HepG2 (cell line): ENCODE measurements around the gene CDK5RAP2. TPM values are rescaled to one million over a fixed set of nuclear protein-coding genes. Genes with fewer than 3 reads are reported as not detected.

ENCODE experiments used
- ATAC-seq: fragments of 200-7000 bp; cut with Tn5 transposase; 3 replicates; pipeline ENCODE4 v1.9.1; 2020; ENCODE audit warnings: mild to moderate bottlenecking, moderate library complexity
- BruUV-seq: library from RNA; stranded (reverse); fragments of 400-500 nt; replicated peaks from 2 replicates; lab custom pipeline; 2021; lab: Mats Ljungman, UMichigan
- CTCF ChIA-PET: fragments of 300-600 bp; formaldehyde crosslinking; extraction: SDS; loops from one replicate; lab custom pipeline; 2021; ENCODE audit warnings: low total read pairs, inconsistent platforms, low intra/inter-chr PET ratio; lab: Yijun Ruan, JAX
- POLR2A ChIA-PET: fragments of 350-600 bp; sonication (Branson Sonifier 250); formaldehyde crosslinking; loops from one replicate; lab custom pipeline; 2020; ENCODE audit warnings: antibody characterized with exemption, inconsistent platforms; lab: Yijun Ruan, JAX
- DNase-seq: peaks from one replicate; pipeline ENCODE4 v3.0.0-alpha.2; 2015; ENCODE audit warnings: low spot score
- FAIRE-seq: peaks from 3 replicates; lab custom pipeline; 2011; peaks lifted over from hg19 to GRCh38; lab: Jason Lieb, UNC
- H2AFZ ChIP-seq: one replicate; pipeline ENCODE4 v1.6.1; 2011; ENCODE audit warnings: low read length, inconsistent platforms
- H3K27ac ChIP-seq: fragments of 300-600 bp; 3 replicates; pipeline ENCODE4 v1.8.0; 2011; ENCODE audit warnings: mixed run types, mild to moderate bottlenecking, mixed read lengths, low read length, inconsistent platforms; ENCODE audit not compliant: insufficient read depth; ENCODE audit errors: extremely low read length
- H3K27me3 ChIP-seq, 2 experiments: fragments of 200-600 bp in 1 of 2; 2 replicates in 1 of 2; 3 replicates in 1 of 2; pipeline versions ENCODE4 v1.6.0 to v1.8.0; 2011; ENCODE audit warnings: low read length in 2 of 2, mild to moderate bottlenecking in 2 of 2, moderate library complexity in 2 of 2, inconsistent platforms in 1 of 2; ENCODE audit not compliant: insufficient read depth in 2 of 2, control insufficient read depth in 1 of 2
- H3K36me3 ChIP-seq, 2 experiments: fragments of 200-600 bp in 1 of 2; replicated peaks in 1 of 2; 2 replicates in 1 of 2; 3 replicates in 1 of 2; pipeline versions ENCODE4 v1.5.1 to v1.8.0; 2011; ENCODE audit warnings: low read length in 2 of 2, inconsistent platforms in 1 of 2; ENCODE audit not compliant: insufficient read depth in 2 of 2, control insufficient read depth in 1 of 2
- H3K4me1 ChIP-seq: 2 replicates; pipeline ENCODE4 v1.5.1; 2012; ENCODE audit warnings: low read length, inconsistent platforms; ENCODE audit not compliant: insufficient read depth
- H3K4me2 ChIP-seq: 2 replicates; pipeline ENCODE4 v1.6.0; 2011; ENCODE audit warnings: low read depth, low read length, inconsistent platforms
- H3K4me3 ChIP-seq, 3 experiments: fragments of 200-600 bp in 1 of 3; sonication (generic), shearing (Covaris generic) in 1 of 3; replicated peaks in 1 of 3; 2 replicates each; pipeline ENCODE4 v1.5.1; 2011 to 2016; ENCODE audit warnings: low read length in 3 of 3, inconsistent platforms in 2 of 3, low read depth in 2 of 3, mild to moderate bottlenecking in 2 of 3, control low read depth in 1 of 3, mixed read lengths in 1 of 3; ENCODE audit not compliant: insufficient read depth in 1 of 3
- H3K79me2 ChIP-seq: one replicate; pipeline ENCODE4 v1.6.1; 2011; ENCODE audit warnings: low read length, inconsistent platforms; ENCODE audit not compliant: insufficient read depth
- H3K9ac ChIP-seq: 2 replicates; pipeline ENCODE4 v1.6.0; 2011; ENCODE audit warnings: mild to moderate bottlenecking, low read depth, low read length, inconsistent platforms; ENCODE audit not compliant: insufficient read depth
- H3K9me3 ChIP-seq: 2 replicates; pipeline ENCODE4 v1.5.1; 2012; ENCODE audit warnings: mild to moderate bottlenecking, low read length
- H4K20me1 ChIP-seq: 2 replicates; pipeline ENCODE4 v1.6.0; 2011; ENCODE audit warnings: inconsistent platforms, mild to moderate bottlenecking, low read length, moderate library complexity; ENCODE audit not compliant: insufficient read depth
- CENPT ChIP-seq: sonication (generic); formaldehyde crosslinking; IDR thresholded peaks from 2 replicates; pipeline ENCODE4 v1.8.0; 2022; ENCODE audit warnings: low read depth, mild to moderate bottlenecking, moderate library complexity, missing genetic modification reagents
- FOXC1 ChIP-seq: sonication (generic); formaldehyde crosslinking; IDR thresholded peaks from 2 replicates; pipeline ENCODE4 v1.8.0; 2022; ENCODE audit warnings: mild to moderate bottlenecking, missing genetic modification reagents, borderline replicate concordance
- FUBP1 ChIP-seq: sonication (generic); formaldehyde crosslinking; IDR thresholded peaks from 2 replicates; pipeline ENCODE4 v1.5.1; 2020; ENCODE audit warnings: missing genetic modification reagents, mild to moderate bottlenecking, borderline replicate concordance
- ISL2 ChIP-seq: sonication (generic); formaldehyde crosslinking; IDR thresholded peaks from 2 replicates; pipeline ENCODE4 v1.5.0; 2020; ENCODE audit warnings: missing genetic modification reagents
- JDP2 ChIP-seq: sonication (generic); formaldehyde crosslinking; IDR thresholded peaks from 2 replicates; pipeline ENCODE4 v1.8.1; 2022; ENCODE audit warnings: missing genetic modification reagents, borderline replicate concordance
- MBNL3 ChIP-seq: fragments of 250-450 bp; sonication (Bioruptor Pico); conservative IDR thresholded peaks from 2 replicates; pipeline ENCODE4 v1.8.0; 2022; ENCODE audit warnings: mild to moderate bottlenecking, inconsistent platforms
- SCMH1 ChIP-seq: sonication (generic); formaldehyde crosslinking; IDR thresholded peaks from 2 replicates; pipeline ENCODE4 v1.9.0; 2021; ENCODE audit warnings: missing genetic modification reagents, mild to moderate bottlenecking, borderline replicate concordance
- THAP7 ChIP-seq: sonication (generic); formaldehyde crosslinking; IDR thresholded peaks from 2 replicates; pipeline ENCODE4 v1.8.1; 2023; ENCODE audit warnings: mild to moderate bottlenecking, missing genetic modification reagents
- ZNF569 ChIP-seq: sonication (generic); formaldehyde crosslinking; IDR thresholded peaks from 2 replicates; pipeline ENCODE4 v1.5.0; 2020; ENCODE audit warnings: mild to moderate bottlenecking, missing genetic modification reagents, moderate library complexity, borderline replicate concordance
- ZNF574 ChIP-seq: sonication (generic); formaldehyde crosslinking; IDR thresholded peaks from 2 replicates; pipeline ENCODE4 v1.4.0; 2020; ENCODE audit warnings: missing genetic modification reagents
- ZNF577 ChIP-seq: sonication (generic); formaldehyde crosslinking; IDR thresholded peaks from 2 replicates; pipeline ENCODE4 v1.4.0; 2020; ENCODE audit warnings: mild to moderate bottlenecking, low read depth, missing genetic modification reagents, borderline replicate concordance
- ZSCAN12 ChIP-seq: sonication (generic); formaldehyde crosslinking; IDR thresholded peaks from 2 replicates; pipeline ENCODE4 v1.9.0; 2021; ENCODE audit warnings: mild to moderate bottlenecking, missing genetic modification reagents
- ZSCAN20 ChIP-seq: sonication (generic); formaldehyde crosslinking; IDR thresholded peaks from 2 replicates; pipeline ENCODE4 v1.4.0; 2020; ENCODE audit warnings: missing genetic modification reagents, mild to moderate bottlenecking, borderline replicate concordance
- WGBS: methylation state at CpG from one replicate; pipeline ENCODE4 v1.1.6; 2017; ENCODE audit warnings: low lambda C conversion rate; 5-methylcytosine and 5-hydroxymethylcytosine counted together
- in situ Hi-C: cut with HindIII; loops from 2 replicates; pipeline ENCODE4 v1.10.0; 2017; ENCODE audit warnings: low pct_unique_long_range_greater_than_20kb; ENCODE audit not compliant: extremely low pct_ligation_motif_present
- intact Hi-C: fragments of 100-400 bp; cut with micrococcal nuclease; formaldehyde crosslinking; loops from one replicate; pipeline ENCODE4 v1.10.0; 2022; ENCODE audit not compliant: unreplicated experiment
- polyA plus RNA-seq, 8 experiments: library from polyadenylated mRNA; depleted of rRNA in 3 of 8; stranded (reverse) in 7 of 8; unstranded in 1 of 8; fragments of >200 nt; fragmentation: Illumina TruSeq in 4 of 8; extraction: Trizol in 4 of 8; gene quantifications; 2 replicates each; pipeline versions ENCODE4 v1.2.1 to v1.2.3, GENCODE V29; 2011 to 2016; ENCODE audit warnings: low read depth in 4 of 8, missing spikeins in 1 of 8, mixed read lengths in 1 of 8; ENCODE audit not compliant: insufficient read depth in 1 of 8
- total RNA-seq, 5 experiments: library from RNA; depleted of rRNA; stranded (reverse); fragments of >200 nt; fragmentation: Illumina TruSeq; extraction: Trizol; gene quantifications; 2 replicates each; pipeline ENCODE4 v1.2.3, GENCODE V29; 2016; ENCODE audit warnings: low read depth in 1 of 5
- TF ChIP-seq, protein P1 (sequence below): sonication (generic); formaldehyde crosslinking; IDR thresholded peaks from 2 replicates; pipeline ENCODE4 v1.8.0; 2022; ENCODE audit warnings: missing genetic modification reagents, mild to moderate bottlenecking, moderate library complexity, borderline replicate concordance

Gene CDK5RAP2
- total and polyA plus RNA-seq, 2 of the 13 experiments (the other 11 are each of a cell fraction or from before 2014, with no cell fraction given) = 31.8 to 42.2 TPM

GRCh38 chr9:120399940-120400339, 180.0 kb downstream of the CDK5RAP2 start:
- peaks cover 22% of the 10 kb centered on the region for H3K4me1 ChIP-seq

More at GRCh38 chr9:120399940-120400339, 180.0 kb downstream of the CDK5RAP2 start:
- H4K20me1 ChIP-seq = no peaks in the 10 kb centered on the region
- no peak overlapping the region for H3K9ac ChIP-seq
- peaks cover 43 to 80% of the 10 kb centered on the region in 2 experiments for H3K36me3 ChIP-seq
- ChIA-PET CTCF (no interaction called here), POLR2A (interaction anchor here (1.1 kb wide), 1 partner anchor 15 kb away, joined by 3 read pairs; no protein-coding TSS in a partner anchor)
- in situ Hi-C loops (loop anchor here (10.0 kb wide), 1 partner anchor 65 kb away; no protein-coding TSS in a partner anchor), intact Hi-C loops (no loop called here)
- H3K27me3 ChIP-seq = no peaks in the 10 kb centered on the region
- H3K27ac ChIP-seq = no peak overlapping the region
- no TSS peak for BruUV-seq
- 97% methylated on average over 2 of the region's 2 CpGs for WGBS
- H3K4me3 ChIP-seq = no peak overlapping the region
- H3K4me2 ChIP-seq = no peak overlapping the region
- ATAC-seq (no peak), FAIRE-seq (no peak), DNase-seq (no peak)
- no peaks in the 10 kb centered on the region for H3K79me2 ChIP-seq
- no peak overlapping the region for H2AFZ ChIP-seq
- TF ChIP-seq JDP2 (CRISPR knock-in tag) = no peak
- TF ChIP-seq, protein P1, sequence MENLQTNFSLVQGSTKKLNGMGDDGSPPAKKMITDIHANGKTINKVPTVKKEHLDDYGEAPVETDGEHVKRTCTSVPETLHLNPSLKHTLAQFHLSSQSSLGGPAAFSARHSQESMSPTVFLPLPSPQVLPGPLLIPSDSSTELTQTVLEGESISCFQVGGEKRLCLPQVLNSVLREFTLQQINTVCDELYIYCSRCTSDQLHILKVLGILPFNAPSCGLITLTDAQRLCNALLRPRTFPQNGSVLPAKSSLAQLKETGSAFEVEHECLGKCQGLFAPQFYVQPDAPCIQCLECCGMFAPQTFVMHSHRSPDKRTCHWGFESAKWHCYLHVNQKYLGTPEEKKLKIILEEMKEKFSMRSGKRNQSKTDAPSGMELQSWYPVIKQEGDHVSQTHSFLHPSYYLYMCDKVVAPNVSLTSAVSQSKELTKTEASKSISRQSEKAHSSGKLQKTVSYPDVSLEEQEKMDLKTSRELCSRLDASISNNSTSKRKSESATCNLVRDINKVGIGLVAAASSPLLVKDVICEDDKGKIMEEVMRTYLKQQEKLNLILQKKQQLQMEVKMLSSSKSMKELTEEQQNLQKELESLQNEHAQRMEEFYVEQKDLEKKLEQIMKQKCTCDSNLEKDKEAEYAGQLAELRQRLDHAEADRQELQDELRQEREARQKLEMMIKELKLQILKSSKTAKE (CRISPR knock-in tag) = no peak
- no peak for TF ChIP-seq ZNF569
- no peak for TF ChIP-seq THAP7 (CRISPR knock-in tag)
- no peak for TF ChIP-seq ZNF574 (CRISPR knock-in tag)
- TF ChIP-seq ISL2 (CRISPR knock-in tag) = no peak
- TF ChIP-seq FUBP1 (CRISPR knock-in tag) = no peak
- TF ChIP-seq MBNL3 (CRISPR knock-in tag) = no peak
- TF ChIP-seq ZSCAN20 (CRISPR knock-in tag) = no peak
- TF ChIP-seq CENPT (CRISPR knock-in tag) = no peak
- no peak for TF ChIP-seq ZNF577 (CRISPR knock-in tag)
- TF ChIP-seq SCMH1 (CRISPR knock-in tag) = no peak
- TF ChIP-seq FOXC1 (CRISPR knock-in tag) = no peak
- no peak for TF ChIP-seq ZSCAN12 (CRISPR knock-in tag)
- H3K9me3 ChIP-seq = no peaks in the 10 kb centered on the region
